HAP-1 (cell line): ENCODE results near the gene NBPF6.
"Not testable (repeated sequence)": the region's sequence is repeated elsewhere in the genome, so short reads cannot be mapped to it uniquely, and the experiment has no call there.

ENCODE experiments used
- DNase-seq, 2 experiments: peaks; one replicate each; pipeline ENCODE4 v3.0.0-alpha.2; 2016 to 2020; ENCODE audit warnings: low spot score in 2 of 2
- H3K27me3 ChIP-seq: fragments of 250-450 bp; sonication (Bioruptor Pico); 2 replicates; pipeline ENCODE4 v1.5.1; 2020; ENCODE audit warnings: low read depth, mild to moderate bottlenecking, moderate library complexity
- H3K36me3 ChIP-seq: fragments of 250-450 bp; sonication (Bioruptor Pico); replicated peaks from 2 replicates; pipeline ENCODE4 v1.5.1; 2020; ENCODE audit warnings: mild to moderate bottlenecking
- H3K4me1 ChIP-seq: fragments of 250-450 bp; sonication (Bioruptor Pico); 2 replicates; pipeline ENCODE4 v1.5.1; 2020; ENCODE audit warnings: mild to moderate bottlenecking
- H3K4me3 ChIP-seq: fragments of 250-450 bp; sonication (Bioruptor Pico); 2 replicates; pipeline ENCODE4 v1.5.1; 2020; ENCODE audit warnings: mild to moderate bottlenecking, moderate library complexity
- H3K9me3 ChIP-seq: fragments of 250-450 bp; sonication (Bioruptor Pico); 2 replicates; pipeline ENCODE4 v1.5.1; 2020; ENCODE audit warnings: mild to moderate bottlenecking, moderate library complexity
- in situ Hi-C: fragments of 300-500 bp; cut with MboI; formaldehyde crosslinking; loops from 3 replicates; pipeline ENCODE4 v1.14.3; 2020; ENCODE audit warnings: low sequenced_read_pairs, inconsistent platforms, mixed read lengths

Gene NBPF6

GRCh38 chr1:108512239-108513043, 62.3 kb downstream of the NBPF6 start:
- in situ Hi-C loops: no loop called here
- no peaks in the 10 kb centered on the region for H3K36me3 ChIP-seq
- H3K4me3 ChIP-seq: no peak overlapping the region
- peaks cover 10% of the 10 kb centered on the region for H3K4me1 ChIP-seq
- no peaks in the 10 kb centered on the region for H3K9me3 ChIP-seq
- no peaks in the 10 kb centered on the region for H3K27me3 ChIP-seq
- peak in 1 of 2 experiments; percentile 55 for DNase-seq

DNA sequence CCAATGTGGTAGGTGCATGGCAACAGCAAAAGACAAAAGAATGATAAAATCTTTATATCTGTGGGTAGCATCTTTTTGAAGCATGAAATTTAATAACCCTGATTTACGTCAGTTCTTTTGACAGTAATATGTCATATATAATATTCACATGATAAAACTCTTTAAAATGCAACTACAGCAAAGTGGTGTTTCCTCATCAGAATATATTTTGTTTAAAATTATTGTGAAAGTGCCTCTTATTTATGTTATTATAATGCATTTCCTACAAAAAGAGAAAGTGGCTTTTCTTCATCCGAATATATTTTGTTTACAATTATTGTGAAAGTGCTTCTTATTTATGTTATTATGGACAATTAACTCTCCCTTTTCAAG, 62.9 kb downstream of the NBPF6 start:
- no peaks in the 10 kb centered on the region for H3K9me3 ChIP-seq
- no peak for DNase-seq
- no peaks in the 10 kb centered on the region for H3K27me3 ChIP-seq
- H3K4me3 ChIP-seq: no peak overlapping the region
- in situ Hi-C loops: no loop called here
- peaks cover 16% of the 10 kb centered on the region for H3K4me1 ChIP-seq
- H3K36me3 ChIP-seq: no peaks in the 10 kb centered on the region

GRCh38 chr1:108513914-108514313, 63.8 kb downstream of the NBPF6 start:
- H3K4me3 ChIP-seq, in situ Hi-C loops, H3K36me3 ChIP-seq, DNase-seq, H3K9me3 ChIP-seq, H3K27me3 ChIP-seq: not testable (repeated sequence)
- H3K4me1 ChIP-seq: peaks cover 20% of the 10 kb centered on the region

GRCh38 chr1:108517301-108517897, 67.3 kb downstream of the NBPF6 start:
- H3K4me3 ChIP-seq, H3K36me3 ChIP-seq, DNase-seq, H3K9me3 ChIP-seq, H3K27me3 ChIP-seq, in situ Hi-C loops: not testable (repeated sequence)
- peaks cover 20% of the 10 kb centered on the region for H3K4me1 ChIP-seq
